Fibroblast of skin of scalp (primary cell): Measurements from ENCODE around the gene PAIP2. TPM values are rescaled to one million over a fixed set of nuclear protein-coding genes. Genes with fewer than 3 reads are reported as not detected.
"Not testable (repeated sequence)": the region's sequence is repeated elsewhere in the genome, so short reads cannot be mapped to it uniquely, and the experiment has no call there.

ENCODE experiments used
- DNase-seq: peaks from one replicate; pipeline ENCODE4 v3.0.0-alpha.2; 2013
- polyA plus RNA-seq, 2 experiments: library from polyadenylated mRNA; unstranded; fragments of 120-200 nt; gene quantifications; one replicate each; pipeline ENCODE4 v1.2.1, GENCODE V29; 2013; ENCODE audit not compliant: insufficient read length in 2 of 2

The PAIP2 gene
- polyA plus RNA-seq (2013, experiment 1 of 2; ENCODE audit: insufficient read length), result 66.4 TPM
- polyA plus RNA-seq (2013, experiment 2 of 2; ENCODE audit: insufficient read length), result 74.4 TPM

- peak; percentile 98 for DNase-seq
Observed at GRCh38 chr5:139341689-139342422, at the start of gene PAIP2. TSS of gene PAIP2 (plus strand) at chr5:139341854. CDS start at chr5:139363785, 21,931 bp downstream.

- no peak for DNase-seq
Observed at GRCh38 chr5:139293202-139293506, 48.5 kb upstream of the PAIP2 start.

GRCh38 chr5:139293507-139294373, 47.9 kb upstream of the PAIP2 start, which contains the start of gene MATR3:
TSS of gene MATR3 (plus strand) at chr5:139293740. CDS start at chr5:139307416, 13,676 bp downstream.
- peak; percentile 98 for DNase-seq

GRCh38 chr5:139294374-139295165, 47.1 kb upstream of the PAIP2 start:
- DNase-seq, result peak; percentile 82

GRCh38 chr5:139295346-139296057, 46.2 kb upstream of the PAIP2 start:
- no peak for DNase-seq

GRCh38 chr5:139296198-139296597, 45.5 kb upstream of the PAIP2 start:
- no peak for DNase-seq

GRCh38 chr5:139296862-139297326, 44.8 kb upstream of the PAIP2 start:
- DNase-seq, result no peak

GRCh38 chr5:139297439-139298133, 44.1 kb upstream of the PAIP2 start:
- DNase-seq, result no peak

GRCh38 chr5:139298242-139298641, 43.4 kb upstream of the PAIP2 start:
- no peak for DNase-seq

GRCh38 chr5:139299486-139299885, 42.2 kb upstream of the PAIP2 start:
- DNase-seq, result no peak

- no peak for DNase-seq
Observed at GRCh38 chr5:139301808-139302499, 39.7 kb upstream of the PAIP2 start.

- DNase-seq, result no peak
Observed at GRCh38 chr5:139304391-139305324, 37.0 kb upstream of the PAIP2 start.

GRCh38 chr5:139306197-139306596, 35.5 kb upstream of the PAIP2 start:
- DNase-seq, result no peak

GRCh38 chr5:139306628-139307379, 34.9 kb upstream of the PAIP2 start:
- no peak for DNase-seq

- no peak for DNase-seq
Observed at GRCh38 chr5:139308797-139309196, 32.9 kb upstream of the PAIP2 start.

GRCh38 chr5:139310715-139311186, 30.9 kb upstream of the PAIP2 start:
- DNase-seq, result not testable (repeated sequence)

GRCh38 chr5:139312075-139312474, 29.6 kb upstream of the PAIP2 start:
- DNase-seq, result no peak

GRCh38 chr5:139314276-139314675, 27.4 kb upstream of the PAIP2 start:
- DNase-seq, result no peak
